Right cardiac atrium (tissue), 5 donors: ENCODE results near the gene RFNG. TPM values are rescaled to one million over a fixed set of nuclear protein-coding genes. Genes with fewer than 3 reads are reported as not detected.
A peak's percentile ranks its signal among the peaks of the same experiment; 100 is the strongest.

Source experiments
- ATAC-seq, 2 donors: fragments of 200-7000 bp; cut with Tn5 transposase; one replicate each; pipeline versions ENCODE4 v1.8.0 to v1.9.1; 2020; ENCODE audit warnings: moderate library complexity in 2 of 2, mild to moderate bottlenecking in 1 of 2
- DNase-seq, 3 donors: peaks; one replicate each; pipeline ENCODE4 v3.0.0-alpha.2; 2020
- H3K27ac ChIP-seq: one replicate; pipeline ENCODE4 v1.5.1; 2013; ENCODE audit warnings: mild to moderate bottlenecking, low read length, control low read depth, moderate library complexity
- H3K27me3 ChIP-seq: one replicate; pipeline ENCODE4 v1.6.1; 2013; ENCODE audit not compliant: control insufficient read depth, insufficient read depth
- H3K4me1 ChIP-seq: one replicate; pipeline ENCODE4 v1.6.1; 2013; ENCODE audit warnings: low read length; ENCODE audit not compliant: control insufficient read depth, insufficient read depth
- H3K4me3 ChIP-seq: one replicate; pipeline ENCODE4 v1.5.1; 2013; ENCODE audit warnings: low read length, control low read depth
- H3K9me3 ChIP-seq: one replicate; pipeline ENCODE4 v1.6.1; 2013; ENCODE audit warnings: low read length; ENCODE audit not compliant: control insufficient read depth
- WGBS: extraction: QIAGEN DNeasy Blood & Tissue Kit; methylation state at CpG from one replicate; pipeline ENCODE4 v1.1.7; 2013; 5-methylcytosine and 5-hydroxymethylcytosine counted together
- intact Hi-C, 4 donors: fragments of 100-400 bp; cut with DNase I; formaldehyde crosslinking; loops; one replicate each; pipeline versions ENCODE4 v1.11.0 to v1.14.0; 2022 to 2023
- polyA plus RNA-seq: library from polyadenylated mRNA; stranded (reverse); fragments of 200-250 nt; gene quantifications from one replicate; pipeline ENCODE4 v1.2.3, GENCODE V29; 2013
- total RNA-seq, 4 donors: library from RNA; stranded (reverse); fragmentation: NEBNext Ultra II Directional; extraction: Animal tissue kit (Norgen Biotek cat#: 25700); gene quantifications; one replicate each; pipeline ENCODE4 v1.2.1, GENCODE V29; 2021
- donor health status: healthy with polysubstance abuse.
- donor health status: DM: no; HTN: yes; CAD: no.
- donor health status: DM: no; HTN: no; CAD: no.
- donor health status: DM: no; HTN: yes; CAD: no; lungs with severe emphysema.
- donor health status: DM: yes; HTN: yes; CAD: no.

The RFNG gene
- total and polyA plus RNA-seq, 5 donors, result 19.0 to 25.4 (median 20.5) TPM

DNA sequence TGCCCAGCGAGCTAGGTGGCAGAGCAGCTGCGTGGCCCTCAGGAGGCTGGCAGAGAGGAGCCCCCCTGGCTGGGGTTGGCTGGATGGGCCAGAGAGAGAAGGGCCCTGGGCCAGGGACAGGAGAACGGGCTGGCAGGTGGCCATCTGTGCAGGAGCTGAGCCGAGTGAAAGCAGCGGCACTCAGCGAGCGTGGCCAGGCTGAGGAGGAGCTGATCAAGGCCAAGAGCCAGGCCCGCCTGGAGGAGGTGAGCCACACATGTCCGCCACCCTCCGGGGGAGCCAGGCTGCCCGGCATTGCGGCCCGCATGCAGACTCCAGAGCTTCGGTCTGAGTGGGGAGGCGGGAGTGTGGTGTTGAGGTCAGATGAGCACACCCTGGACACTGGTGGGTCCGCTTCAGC, 22.2 kb downstream of the RFNG start:
- ATAC-seq, result no peak
- Histone ChIP-seq H3K4me1 (no peaks in the 10 kb centered on the region), H3K9me3 (no peaks in the 10 kb centered on the region), H3K4me3 (no peak overlapping the region), H3K27ac (no peak overlapping the region), H3K27me3 (no peaks in the 10 kb centered on the region)
- intact Hi-C loops, result loop anchor here in 1 of 4 donors (5.0 kb wide), 1 partner anchor 123 kb away; no protein-coding TSS in a partner anchor
- DNase-seq, result no peak
- 95% methylated on average over 16 of the region's 16 CpGs for WGBS

DNA sequence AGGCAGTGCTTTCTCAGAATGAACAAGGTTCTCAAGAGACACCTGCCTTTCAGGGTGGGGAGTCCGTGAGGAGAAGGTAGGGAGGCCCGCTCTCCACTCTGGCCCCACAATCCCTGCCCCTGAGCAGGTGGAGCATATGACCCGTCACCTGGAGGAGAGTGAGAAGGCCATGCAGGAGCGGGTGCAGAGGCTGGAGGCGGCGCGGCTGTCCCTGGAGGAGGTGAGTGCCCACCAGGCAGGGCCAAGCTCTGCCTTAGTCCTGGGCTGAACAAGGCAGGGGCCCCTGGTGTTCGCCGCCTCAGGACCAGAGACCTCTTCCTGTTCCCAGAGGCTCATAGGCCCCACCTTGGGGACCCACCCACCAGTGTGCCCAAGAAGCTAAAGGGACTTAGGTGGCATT, 22.6 kb downstream of the RFNG start:
- 99% methylated on average over 9 of the region's 9 CpGs for WGBS
- H3K4me1 ChIP-seq, result no peaks in the 10 kb centered on the region
- no peak overlapping the region for H3K27ac ChIP-seq
- intact Hi-C loops, result loop anchor here in 1 of 4 donors (5.0 kb wide), 1 partner anchor 123 kb away; no protein-coding TSS in a partner anchor
- no peaks in the 10 kb centered on the region for H3K9me3 ChIP-seq
- DNase-seq (no peak), ATAC-seq (no peak)
- H3K27me3 ChIP-seq, result no peaks in the 10 kb centered on the region
- H3K4me3 ChIP-seq, result no peak overlapping the region

DNA sequence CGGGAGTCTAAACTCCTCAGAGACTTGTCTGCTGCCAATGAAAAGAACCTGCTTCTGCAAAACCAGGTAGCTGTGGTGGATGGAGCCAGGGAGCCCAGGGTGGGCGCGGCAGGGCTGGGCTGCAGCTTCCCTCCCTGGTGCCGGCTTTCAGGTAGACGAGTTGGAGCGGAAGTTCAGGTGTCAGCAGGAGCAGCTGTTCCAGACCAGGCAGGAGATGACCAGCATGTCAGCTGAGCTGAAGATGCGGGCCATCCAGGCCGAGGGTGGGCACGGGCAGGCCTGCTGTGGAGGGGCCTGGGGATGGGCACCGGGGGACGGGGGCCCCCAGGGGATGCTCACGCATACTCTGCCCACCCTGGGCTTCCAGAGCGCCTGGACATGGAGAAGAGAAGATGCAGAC, 23.4 kb downstream of the RFNG start:
- no peak for DNase-seq
- Histone ChIP-seq H3K27me3 (no peaks in the 10 kb centered on the region), H3K4me3 (no peak overlapping the region), H3K9me3 (no peaks in the 10 kb centered on the region), H3K27ac (no peak overlapping the region), H3K4me1 (no peaks in the 10 kb centered on the region)
- intact Hi-C loops, result loop anchor here in 1 of 4 donors (5.0 kb wide), 1 partner anchor 124 kb away; no protein-coding TSS in a partner anchor
- 95% methylated on average over 13 of the region's 13 CpGs for WGBS
- no peak for ATAC-seq

- Histone ChIP-seq H3K9me3 (no peaks in the 10 kb centered on the region), H3K4me3 (no peak overlapping the region), H3K4me1 (peaks cover 3% of the 10 kb centered on the region), H3K27ac (no peak overlapping the region), H3K27me3 (no peaks in the 10 kb centered on the region)
- no peak for ATAC-seq
- intact Hi-C loops, result loop anchor here in 1 of 4 donors (5.0 kb wide), 1 partner anchor 127 kb away; no protein-coding TSS in a partner anchor
- DNase-seq, result no peak
- 93% methylated on average over 25 of the region's 25 CpGs for WGBS
Observed at GRCh38 chr17:82025401-82026107, 26.1 kb downstream of the RFNG start.

GRCh38 chr17:82024859-82025258, 26.8 kb downstream of the RFNG start:
- DNase-seq (no peak), ATAC-seq (no peak)
- Histone ChIP-seq H3K27ac (no peak overlapping the region), H3K9me3 (no peaks in the 10 kb centered on the region), H3K4me1 (peaks cover 3% of the 10 kb centered on the region), H3K4me3 (no peak overlapping the region), H3K27me3 (no peaks in the 10 kb centered on the region)
- intact Hi-C loops, result loop anchor here in 3 of 4 donors (5.0 kb wide), 3 partner anchors 63 to 127 kb away; partner anchors contain the start of gene NOTUM (in 1 of the 3)
- 96% methylated on average over 17 of the region's 17 CpGs for WGBS

DNA sequence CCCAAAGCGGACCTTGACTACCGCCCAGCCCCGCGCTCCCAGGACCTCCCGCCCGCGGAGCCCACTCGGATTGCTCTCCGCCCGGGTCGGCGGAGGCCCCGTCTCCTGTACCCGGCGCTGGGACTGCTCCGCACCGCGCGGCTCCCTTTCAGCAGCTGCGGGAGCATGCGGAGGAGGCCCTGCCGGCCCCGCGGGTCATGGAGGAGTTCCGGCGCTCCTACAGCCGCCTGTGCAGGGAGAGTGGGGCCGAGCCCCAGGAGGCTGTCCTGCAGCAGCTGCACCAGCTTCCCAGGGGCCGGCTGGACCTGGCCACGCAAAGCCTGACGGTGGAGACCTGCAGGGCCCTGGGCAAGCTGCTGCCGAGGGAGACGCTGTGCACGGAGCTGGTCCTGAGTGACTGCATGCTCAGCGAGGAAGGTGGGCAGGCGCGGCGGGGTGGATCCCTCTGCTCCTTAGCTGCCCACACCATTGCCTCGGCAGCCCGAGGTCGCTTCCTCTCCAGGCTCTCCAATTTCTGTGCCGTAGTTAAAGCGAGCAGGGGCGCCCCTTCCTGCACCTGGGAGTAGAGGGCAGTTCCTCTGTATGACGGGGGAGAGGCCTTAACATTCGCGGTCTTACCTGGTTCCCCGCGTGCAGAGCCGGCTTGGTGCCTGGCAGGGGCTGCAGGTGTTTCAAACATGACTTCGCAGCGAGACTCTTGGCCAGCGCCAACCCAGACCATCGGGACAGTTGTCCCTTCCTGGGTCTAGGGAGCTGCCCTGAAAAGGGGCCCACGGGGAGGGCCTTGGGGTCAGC, 28.0 kb downstream of the RFNG start:
- intact Hi-C loops, result loop anchor here in 2 of 4 donors (5.0 kb wide), 2 partner anchors 61 to 66 kb away; partner anchors contain the start of gene NOTUM (in 1 of the 2)

GRCh38 chr17:82022981-82023446, 28.6 kb downstream of the RFNG start, which contains the start of gene LRRC45:
Gene LRRC45 (plus strand): TSS chr17:82023305. CDS start chr17:82023644, 339 bp downstream.
- DNase-seq, result peak; percentile 100
- no peaks in the 10 kb centered on the region for H3K27me3 ChIP-seq
- peak within 1 kb of the TSS; percentile 75 for H3K4me3 ChIP-seq
- no peaks in the 10 kb centered on the region for H3K9me3 ChIP-seq
- H3K4me1 ChIP-seq, result peaks cover 3% of the 10 kb centered on the region
- WGBS, result under 1% methylated on average over 42 of the region's 42 CpGs
- intact Hi-C loops, result loop anchor here in 2 of 4 donors (5.0 kb wide), 2 partner anchors 61 to 66 kb away; partner anchors contain the start of gene NOTUM (in 1 of the 2)
- ATAC-seq, result peak; percentile 96
- peak within 1 kb of the TSS; percentile 31 for H3K27ac ChIP-seq

More for the DNA sequence above, 28.0 kb downstream of the RFNG start:
- Histone ChIP-seq H3K27ac (no peak overlapping the region), H3K4me1 (peaks cover 3% of the 10 kb centered on the region), H3K9me3 (no peaks in the 10 kb centered on the region), H3K4me3 (peak overlapping the region; percentile 75), H3K27me3 (no peaks in the 10 kb centered on the region)
- 7% methylated on average over 55 of the region's 55 CpGs for WGBS
- ATAC-seq, result peak in 1 of 2 donors; percentile 1
- DNase-seq, result no peak

DNA sequence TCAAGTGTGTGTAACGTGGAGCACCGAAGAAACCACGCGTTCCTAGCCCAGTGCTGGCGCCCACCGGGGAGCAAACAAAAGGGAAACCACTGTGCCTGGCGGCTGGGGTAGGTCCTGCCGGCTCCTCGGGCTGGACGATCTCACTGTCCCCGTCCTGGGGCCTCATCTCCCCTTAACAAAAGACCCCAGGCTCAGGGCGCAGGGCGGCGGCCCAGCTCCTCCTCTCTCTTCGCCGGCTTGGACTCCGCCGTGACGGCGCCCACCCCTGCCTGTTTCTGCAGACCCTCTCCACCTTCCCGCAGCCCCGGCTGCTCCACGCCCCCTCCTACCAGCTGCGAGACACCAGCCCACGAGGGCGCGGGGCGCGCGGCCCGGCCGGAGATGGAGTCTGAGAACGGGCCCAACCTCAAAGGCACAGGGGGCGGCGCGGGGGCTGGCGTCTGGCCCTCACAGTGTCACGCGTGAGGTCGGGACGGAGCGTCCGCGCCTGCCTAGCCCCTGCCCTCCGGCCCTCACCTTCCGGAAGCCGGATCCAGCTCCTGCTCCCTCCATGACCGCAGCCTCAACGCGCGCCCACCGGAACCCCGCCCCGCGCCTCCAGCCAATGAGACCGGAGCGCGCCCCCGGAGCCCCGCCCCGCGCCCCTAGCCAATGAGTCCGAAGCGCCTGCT, 29.2 kb downstream of the RFNG start, which contains the start of gene CENPX:
Gene CENPX, minus strand, starts transcription at position 569 of the 671 bp plus-strand sequence. Its CDS starts 17 bp downstream, at position 552.
- WGBS, result under 1% methylated on average over 64 of the region's 64 CpGs
- intact Hi-C loops, result loop anchor here in 2 of 4 donors (5.0 kb wide), 2 partner anchors 60 to 65 kb away; partner anchors contain the start of gene NOTUM (in 1 of the 2)
- H3K27ac ChIP-seq, result peak within 1 kb of the TSS; percentile 31
- no peak for ATAC-seq
- H3K9me3 ChIP-seq, result no peaks in the 10 kb centered on the region
- H3K4me1 ChIP-seq, result peaks cover 3% of the 10 kb centered on the region
- no peaks in the 10 kb centered on the region for H3K27me3 ChIP-seq
- H3K4me3 ChIP-seq, result peak within 1 kb of the TSS; percentile 75
- DNase-seq, result no peak

GRCh38 chr17:82021900-82022309, 29.7 kb downstream of the RFNG start:
- no peak for ATAC-seq
- Histone ChIP-seq H3K4me1 (peaks cover 3% of the 10 kb centered on the region), H3K27me3 (no peaks in the 10 kb centered on the region), H3K4me3 (peak overlapping the region; percentile 75), H3K27ac (no peak overlapping the region), H3K9me3 (no peaks in the 10 kb centered on the region)
- WGBS, result 7% methylated on average over 10 of the region's 10 CpGs
- DNase-seq, result no peak
- intact Hi-C loops, result loop anchor here in 3 of 4 donors (1.0 to 5.0 kb wide), 3 partner anchors 60 to 65 kb away; partner anchors contain the start of gene NOTUM (in 1 of the 3)
